GM18867 (cell line): ENCODE results near the gene ANKRD17.
A peak's percentile ranks its signal among the peaks of the same experiment; 100 is the strongest.
"Not testable (repeated sequence)": the region's sequence is repeated elsewhere in the genome, so short reads cannot be mapped to it uniquely, and the experiment has no call there.

Experiments used
- ATAC-seq: cut with Tn5 transposase; IDR thresholded peaks from one replicate; pipeline ENCODE4 v1.9.1; 2021; ENCODE audit warnings: mild to moderate bottlenecking, moderate library complexity; ENCODE audit not compliant: unreplicated experiment

The ANKRD17 gene

DNA sequence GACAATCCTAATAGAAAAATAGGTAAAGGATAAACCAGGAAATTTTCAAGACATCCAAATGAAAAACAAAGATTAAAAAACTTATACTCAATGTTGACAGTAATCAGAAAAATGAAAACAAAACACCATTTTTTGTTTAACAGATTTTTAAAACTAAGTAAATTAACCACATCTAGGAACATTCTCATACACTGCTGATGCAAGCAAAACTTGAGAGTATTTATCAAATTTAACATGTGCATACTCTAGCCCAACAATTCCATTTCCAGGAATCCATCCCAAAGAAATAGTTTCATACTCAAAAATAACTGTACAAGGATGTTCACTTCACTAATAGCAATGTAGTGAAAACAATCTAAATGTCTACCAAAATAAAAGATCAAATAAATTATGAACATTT is 11.5 kb downstream of the ANKRD17 start:
- ATAC-seq, result no peak

- no peak for ATAC-seq
These were observed 12.6 kb downstream of the ANKRD17 start for GRCh38 chr4:73245955-73246354.

GRCh38 chr4:73244945-73245601 is 13.5 kb downstream of the ANKRD17 start:
- ATAC-seq, result no peak

GRCh38 chr4:73237044-73237443 is 21.6 kb downstream of the ANKRD17 start:
- ATAC-seq, result no peak

DNA sequence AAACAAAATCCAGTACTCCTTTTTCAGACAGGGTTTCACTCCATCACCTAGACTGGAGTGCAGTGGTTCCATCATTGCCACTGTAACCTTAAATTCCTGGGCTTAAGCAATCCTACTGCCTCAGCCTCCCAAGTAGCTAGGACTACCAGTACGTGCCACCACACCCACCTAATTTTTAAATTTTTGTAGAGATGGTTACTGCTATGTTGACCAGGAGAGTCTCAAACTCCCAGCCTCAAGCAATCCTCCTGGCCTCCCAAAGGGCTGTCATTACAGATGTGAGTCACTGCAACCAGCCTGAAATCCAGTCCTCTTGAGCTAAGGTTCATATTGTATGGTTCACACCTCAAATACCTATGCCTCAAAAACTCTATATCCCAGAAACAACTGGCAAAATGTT is 22.4 kb downstream of the ANKRD17 start:
- ATAC-seq, result no peak

GRCh38 chr4:73234712-73235111 is 23.9 kb downstream of the ANKRD17 start:
- no peak for ATAC-seq

- ATAC-seq, result no peak
These were observed 26.8 kb downstream of the ANKRD17 start for GRCh38 chr4:73231518-73232487.

GRCh38 chr4:73230865-73231517 is 27.6 kb downstream of the ANKRD17 start:
- ATAC-seq, result no peak

GRCh38 chr4:73228800-73229199 is 29.8 kb downstream of the ANKRD17 start:
- not testable (repeated sequence) for ATAC-seq

- ATAC-seq, result no peak
These were observed 33.7 kb downstream of the ANKRD17 start for GRCh38 chr4:73224886-73225285.

DNA sequence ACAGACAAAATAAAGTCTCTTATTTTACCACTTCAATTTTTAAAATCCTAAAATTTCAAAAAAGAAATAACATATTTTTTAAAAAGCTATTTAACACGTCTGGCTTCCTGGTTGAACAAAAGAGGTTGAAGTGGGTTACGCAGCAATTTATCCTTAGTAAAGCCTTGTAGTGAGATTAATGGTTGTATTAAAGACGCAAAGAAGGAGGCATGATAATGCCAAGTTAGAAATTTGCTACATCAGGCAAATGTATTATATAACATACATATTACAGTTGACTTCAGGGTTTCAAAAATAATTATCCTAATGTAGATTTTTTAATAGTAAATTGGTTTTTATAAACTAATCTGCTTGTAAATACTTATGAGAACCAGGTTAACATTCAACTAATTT is 35.3 kb downstream of the ANKRD17 start:
- no peak for ATAC-seq

DNA sequence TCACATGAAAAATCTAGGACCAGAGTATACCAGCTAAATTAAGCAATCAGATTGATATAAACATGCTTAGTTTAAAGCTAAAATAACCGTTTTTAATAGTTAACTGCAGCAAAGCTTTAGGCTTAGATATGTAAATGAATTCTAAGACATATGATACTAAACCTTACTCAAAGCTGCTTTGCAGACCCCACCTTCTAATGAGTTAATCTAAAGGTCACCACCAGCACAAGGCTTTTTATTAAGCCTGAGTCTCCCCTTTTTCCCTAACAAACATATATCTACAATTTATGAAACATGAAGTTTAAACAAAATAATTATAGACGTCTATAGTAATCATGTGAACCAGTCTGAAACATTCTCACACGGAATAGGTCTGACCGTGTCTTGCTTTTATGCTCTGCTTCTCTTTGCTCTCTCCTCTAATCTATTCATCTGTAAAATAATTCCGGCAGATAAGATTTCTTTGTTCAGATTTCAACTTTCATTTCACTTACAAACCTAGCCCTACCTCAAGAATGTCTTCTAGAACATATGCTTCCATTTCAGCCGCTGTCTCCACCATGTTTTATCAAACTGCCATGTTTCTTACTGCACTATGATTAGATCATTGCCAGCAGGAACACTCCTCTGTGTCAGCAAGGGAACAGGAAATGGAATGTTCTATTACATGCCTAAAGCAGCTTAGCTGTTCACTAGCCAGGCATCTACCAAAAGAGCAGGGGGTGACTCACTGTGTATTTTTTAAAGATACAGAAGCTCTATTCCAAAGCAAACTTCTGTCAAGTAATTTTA is 35.9 kb downstream of the ANKRD17 start:
- ATAC-seq, result peak; percentile 84

DNA sequence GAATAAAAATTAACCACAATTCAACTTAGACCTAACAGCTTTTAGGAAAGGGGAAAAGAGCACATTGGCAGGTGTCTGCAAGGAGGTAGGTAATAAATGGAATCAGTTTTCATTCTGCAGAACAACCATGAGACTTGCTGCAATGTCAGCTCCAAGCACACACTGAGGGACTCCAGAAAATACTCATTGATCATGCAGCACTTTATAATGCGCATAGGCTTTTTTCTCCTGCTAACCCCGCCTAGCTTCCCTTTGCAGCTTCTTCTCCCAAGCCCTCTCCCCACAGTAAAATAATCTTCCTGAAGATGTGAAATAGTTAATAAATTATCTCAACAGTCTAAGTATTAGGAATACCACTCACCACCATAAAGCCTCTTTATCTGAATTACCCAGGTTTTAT is 36.9 kb downstream of the ANKRD17 start:
- no peak for ATAC-seq

DNA sequence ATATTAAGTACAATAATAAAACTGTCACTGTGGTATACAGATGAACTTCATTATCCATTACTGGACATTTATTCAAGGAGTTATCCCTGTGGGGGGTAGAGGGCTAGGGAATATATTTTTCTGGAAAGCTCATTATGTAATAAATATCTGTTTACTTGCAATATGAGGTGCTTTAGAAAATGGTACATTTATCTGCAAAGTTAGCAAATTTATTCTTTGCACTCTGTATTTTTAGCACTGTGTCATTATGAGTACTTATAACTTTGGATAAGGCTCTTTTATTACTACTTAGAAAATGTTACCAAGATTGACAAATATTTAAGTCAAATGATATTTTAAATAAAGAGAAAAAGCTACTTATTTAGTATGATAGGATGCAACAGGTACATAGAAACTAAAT is 37.8 kb downstream of the ANKRD17 start:
- ATAC-seq, result no peak

GRCh38 chr4:73213916-73214653 is 44.5 kb downstream of the ANKRD17 start:
- no peak for ATAC-seq

DNA sequence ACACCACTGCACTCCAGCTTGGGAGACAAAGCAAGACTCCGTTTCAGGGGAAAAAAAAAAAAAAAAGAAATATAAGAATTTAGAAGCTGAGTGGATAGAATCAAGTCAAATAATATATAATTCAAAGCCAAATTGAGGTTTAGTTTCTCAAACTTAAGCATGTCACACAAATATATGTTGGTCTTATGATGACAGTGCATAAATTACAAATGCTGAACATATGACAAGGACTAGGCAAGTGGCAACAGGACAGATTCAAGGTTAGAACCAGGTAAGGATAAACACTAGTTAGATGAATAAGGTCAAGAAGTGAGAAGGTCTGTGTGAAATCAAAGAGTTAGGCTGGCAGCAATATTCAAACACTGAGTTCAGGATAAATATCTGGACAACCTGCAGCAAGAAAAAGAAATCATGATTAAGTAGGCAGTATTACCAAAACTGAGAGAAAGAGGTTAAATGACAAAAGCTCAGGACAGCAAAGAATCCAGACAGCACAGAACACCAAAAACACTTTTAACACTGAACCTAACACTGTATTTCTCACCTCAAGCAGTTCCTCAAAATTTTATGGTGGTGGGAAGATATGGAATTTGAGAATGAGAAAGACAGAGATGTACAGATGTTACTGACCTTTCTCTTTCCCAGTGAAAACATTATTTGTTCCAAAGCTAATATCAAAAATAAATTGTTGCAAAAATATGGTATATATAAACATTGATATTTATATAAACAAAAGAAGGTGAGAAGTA is 45.4 kb downstream of the ANKRD17 start:
- no peak for ATAC-seq

DNA sequence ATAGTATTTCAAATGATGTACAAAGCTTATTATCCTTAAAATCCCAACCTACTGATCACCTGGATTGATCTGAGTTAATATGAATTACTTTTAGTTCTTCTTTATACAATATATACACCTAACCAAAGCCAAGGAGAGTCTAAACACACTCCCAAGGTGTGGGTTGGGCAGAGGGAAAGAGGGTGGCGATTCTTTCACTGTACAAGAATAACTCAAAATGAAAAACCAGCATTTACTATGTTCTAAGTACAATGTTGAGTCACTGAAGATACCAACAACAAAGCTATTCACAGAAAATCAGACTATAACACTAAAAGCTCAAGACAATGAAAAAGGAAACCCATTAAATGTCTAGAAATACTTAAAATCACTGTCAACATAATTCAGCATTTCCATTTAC is 46.6 kb downstream of the ANKRD17 start:
- ATAC-seq, result no peak

DNA sequence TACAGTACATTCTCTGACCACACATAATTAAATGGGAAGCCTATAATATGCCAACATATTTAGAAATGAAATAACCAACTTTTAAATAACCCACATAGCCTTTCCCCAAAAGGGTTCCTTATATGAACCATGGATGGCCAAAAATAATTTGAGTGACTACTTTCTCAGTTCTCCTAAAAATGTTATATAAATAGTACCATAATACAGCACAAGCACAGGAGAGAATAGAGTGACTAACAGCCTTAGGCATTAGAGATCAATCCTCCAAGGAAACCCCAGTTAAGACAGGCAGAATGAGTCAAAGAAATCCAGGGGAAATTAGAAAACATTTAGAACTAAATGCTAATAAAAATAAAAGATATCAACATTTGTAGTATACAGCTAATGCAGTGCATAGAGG is 50.2 kb downstream of the ANKRD17 start:
- no peak for ATAC-seq

DNA sequence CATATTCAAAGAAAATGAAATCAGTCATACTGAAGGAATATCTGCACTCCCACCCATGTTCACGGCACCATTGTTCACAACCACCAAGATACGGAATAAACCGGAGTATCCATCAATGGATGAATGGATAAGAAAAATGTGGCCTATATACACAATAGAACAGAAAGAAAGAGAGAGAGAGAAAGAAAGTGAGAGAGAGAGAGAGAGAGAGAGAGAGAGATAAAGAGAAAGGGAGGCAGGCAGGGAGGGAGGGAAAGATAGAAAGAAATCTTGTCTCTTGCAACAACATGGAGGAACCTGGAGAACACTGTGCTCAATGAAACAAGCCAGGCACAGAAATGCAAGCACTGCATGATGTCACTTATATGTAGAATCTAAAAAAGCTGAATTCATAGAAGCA is 52.4 kb downstream of the ANKRD17 start:
- no peak for ATAC-seq

DNA sequence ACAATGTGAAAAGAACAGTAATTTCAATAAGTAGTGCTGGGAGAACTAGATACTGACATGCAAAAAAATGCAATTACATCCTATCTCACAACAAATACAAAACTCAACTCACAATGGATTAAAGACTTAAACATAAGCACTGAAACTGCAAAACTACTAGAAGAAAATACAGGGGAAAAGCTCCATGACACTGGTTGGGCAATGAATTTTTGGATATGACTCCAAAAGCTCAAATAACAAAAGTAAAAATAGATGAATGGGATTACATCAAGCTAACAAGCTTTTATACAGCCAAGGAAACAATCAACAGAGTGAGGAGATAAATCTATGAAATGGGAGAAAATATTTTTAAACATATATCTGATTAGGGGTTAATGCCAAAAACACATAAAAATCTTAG is 53.1 kb downstream of the ANKRD17 start:
- no peak for ATAC-seq
